Vein endothelial cell (primary cell): ENCODE data around the gene CT47B1. TPM values are rescaled to one million over a fixed set of nuclear protein-coding genes. Genes with fewer than 3 reads are reported as not detected.

ENCODE experiments used
- small RNA-seq: library from RNA; depleted of rRNA; stranded (forward); fragments of <200 nt; gene quantifications from one replicate; pipeline ENCODE3, GENCODE V24; 2012
- total RNA-seq: library from RNA; depleted of rRNA; stranded (reverse); fragments of >200 nt; gene quantifications from 2 replicates; pipeline ENCODE4 v1.2.3, GENCODE V29; 2012

Gene CT47B1
- total RNA-seq: not detected in 2 replicates

DNA sequence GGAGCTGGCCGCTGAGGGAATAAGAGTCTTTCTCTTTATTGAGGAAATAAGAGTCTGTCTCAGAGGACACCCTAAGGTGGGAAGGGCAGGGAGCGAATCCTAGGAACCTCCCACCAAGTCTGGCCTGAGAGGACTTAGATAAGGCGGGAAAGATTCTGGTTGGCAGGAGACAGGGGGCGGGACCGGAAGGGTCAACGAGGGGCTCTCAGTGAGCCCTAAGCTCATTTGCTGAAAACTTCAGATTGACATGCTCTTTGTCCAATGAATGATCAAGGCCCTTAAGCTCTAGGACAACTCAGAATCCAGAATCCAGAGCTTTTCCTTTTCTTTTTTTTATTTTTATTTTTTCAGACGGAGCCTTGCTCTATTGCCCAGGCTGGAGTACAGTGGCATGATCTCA, at the start of gene CT47B1:
TSS of gene CT47B1 (minus strand) at position 101 of the 400 bp plus-strand sequence. CDS start 196 bp downstream, outside the sequence.

Small RNA genes lying within 50 kb of the gene (small RNA-seq; reads per million reads assigned to genes)
- gene AC008162.1: not detected

Other genes starting within 250 kb of the CT47B1 start
- gene C1GALT1C1, start 245.8 kb downstream of the CT47B1 start, total RNA-seq: 38.2 and 62.8 TPM in 2 replicates
- not detected in 2 replicates for gene CT47A11, start 61.3 kb upstream of the CT47B1 start, total RNA-seq
- gene CT47A10, start 66.2 kb upstream of the CT47B1 start, total RNA-seq: not detected in 2 replicates
- not detected in 2 replicates for gene CT47A9, start 71.0 kb upstream of the CT47B1 start, total RNA-seq
- gene CT47A8, start 75.9 kb upstream of the CT47B1 start, total RNA-seq: not detected in 2 replicates
- gene CT47A7, start 80.7 kb upstream of the CT47B1 start, total RNA-seq: not detected in 2 replicates
- gene CT47A6, start 85.6 kb upstream of the CT47B1 start, total RNA-seq: not detected in 2 replicates
- not detected in 2 replicates for gene CT47A5, start 90.5 kb upstream of the CT47B1 start, total RNA-seq
- gene CT47A4, start 95.3 kb upstream of the CT47B1 start, total RNA-seq: not detected in 2 replicates
- not detected in 2 replicates for gene CT47A3, start 100.2 kb upstream of the CT47B1 start, total RNA-seq
- gene CT47A2, start 105.1 kb upstream of the CT47B1 start, total RNA-seq: not detected in 2 replicates
- gene CT47A1, start 109.9 kb upstream of the CT47B1 start, total RNA-seq: not detected in 2 replicates
- 1.3 TPM in 2 replicates for gene GLUD2, start 171.7 kb upstream of the CT47B1 start, total RNA-seq